ENCODE measurements around the gene RBBP6. TPM values are rescaled to one million over a fixed set of nuclear protein-coding genes. Genes with fewer than 3 reads are reported as not detected.
A peak's percentile ranks its signal among the peaks of the same experiment; 100 is the strongest.

The RBBP6 gene
- total and polyA plus RNA-seq, 9 of the 15 experiments (the other 6 are each of a cell fraction or from before 2014, with no cell fraction given): 19.2 to 76.6 (median 42.7) TPM

DNA sequence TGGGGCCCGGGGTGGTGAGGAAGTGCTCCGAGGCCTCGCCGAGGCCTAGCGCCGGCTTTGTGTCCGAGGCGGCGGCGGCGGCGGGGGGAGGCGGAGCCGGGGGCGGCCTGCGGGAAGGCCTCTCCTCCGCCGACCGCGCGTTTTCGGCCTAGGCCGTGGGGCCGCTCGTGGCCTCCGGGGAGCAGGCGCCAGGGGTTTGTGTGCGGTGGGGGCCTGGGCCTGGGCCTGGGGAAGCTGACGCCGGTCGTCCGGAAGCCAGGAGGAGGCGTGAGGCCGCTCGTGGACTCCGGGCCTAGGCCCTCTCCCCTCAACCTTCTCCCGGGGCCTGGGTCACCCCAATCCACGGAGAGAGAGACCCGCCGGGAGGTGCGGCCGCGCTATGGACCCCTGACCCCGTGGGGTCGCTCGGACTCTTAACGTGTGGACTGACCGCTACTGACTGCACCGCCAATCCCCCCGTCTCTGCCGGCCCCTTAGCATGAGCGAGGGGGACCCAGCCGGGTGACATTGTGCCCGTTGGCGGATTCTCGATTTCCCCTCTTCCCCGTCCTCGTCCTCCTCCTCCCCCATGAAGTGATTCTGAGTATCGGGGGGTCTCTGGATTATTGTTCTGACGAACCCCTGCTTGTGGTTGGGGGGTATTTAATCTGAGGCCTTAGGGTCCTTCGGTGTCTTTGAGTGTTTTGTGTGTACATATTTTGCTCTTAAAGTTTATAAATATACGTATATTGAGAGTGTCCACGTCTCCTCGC lies 660 bp downstream of the RBBP6 start (continued):
- TF ChIP-seq, protein P1, sequence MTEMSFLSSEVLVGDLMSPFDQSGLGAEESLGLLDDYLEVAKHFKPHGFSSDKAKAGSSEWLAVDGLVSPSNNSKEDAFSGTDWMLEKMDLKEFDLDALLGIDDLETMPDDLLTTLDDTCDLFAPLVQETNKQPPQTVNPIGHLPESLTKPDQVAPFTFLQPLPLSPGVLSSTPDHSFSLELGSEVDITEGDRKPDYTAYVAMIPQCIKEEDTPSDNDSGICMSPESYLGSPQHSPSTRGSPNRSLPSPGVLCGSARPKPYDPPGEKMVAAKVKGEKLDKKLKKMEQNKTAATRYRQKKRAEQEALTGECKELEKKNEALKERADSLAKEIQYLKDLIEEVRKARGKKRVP (CRISPR knock-in tag; IDR thresholded peaks at IDR 0.05): no peak
- TF ChIP-seq RB1 (IDR thresholded peaks at IDR 0.05; ENCODE audit: low read depth) (no peak), SREBF2 (CRISPR knock-in tag; IDR thresholded peaks at IDR 0.05) (no peak), MCM2 (IDR thresholded peaks at IDR 0.05; ENCODE audit: low read depth) (no peak), MAZ (CRISPR knock-in tag; conservative IDR thresholded peaks at IDR 0.05 in 1 of 2, IDR thresholded peaks at IDR 0.05 in 1 of 2) (0 out of 4 replicates have a peak, but pooled peaks of 1 of the 2 experiments have one; percentile 40), EHMT2 (IDR thresholded peaks at IDR 0.05) (no peak), POLR2AphosphoS5 (IDR thresholded peaks at IDR 0.05; ENCODE audit: control insufficient read depth, insufficient read depth, low read depth, low read length) (no peak; the same call in 1 of the 2 replicates), PHF20 (IDR thresholded peaks at IDR 0.05; ENCODE audit: partially characterized antibody) (no peak), STAT5A (IDR thresholded peaks at IDR 0.05; ENCODE audit: borderline replicate concordance, low read length) (no peak), FUS (optimal IDR thresholded peaks at IDR 0.05; ENCODE audit: low read depth, low read length) (no peak), ZNF77 (CRISPR knock-in tag; IDR thresholded peaks at IDR 0.05) (no peak), GATAD2B (IDR thresholded peaks at IDR 0.05; ENCODE audit: borderline replicate concordance) (no peak), DDX20 (tag; IDR thresholded peaks at IDR 0.05; ENCODE audit: low read depth) (no peak), DACH1 (IDR thresholded peaks at IDR 0.05; ENCODE audit: partially characterized antibody) (no peak)
- TF ChIP-seq, protein P2, sequence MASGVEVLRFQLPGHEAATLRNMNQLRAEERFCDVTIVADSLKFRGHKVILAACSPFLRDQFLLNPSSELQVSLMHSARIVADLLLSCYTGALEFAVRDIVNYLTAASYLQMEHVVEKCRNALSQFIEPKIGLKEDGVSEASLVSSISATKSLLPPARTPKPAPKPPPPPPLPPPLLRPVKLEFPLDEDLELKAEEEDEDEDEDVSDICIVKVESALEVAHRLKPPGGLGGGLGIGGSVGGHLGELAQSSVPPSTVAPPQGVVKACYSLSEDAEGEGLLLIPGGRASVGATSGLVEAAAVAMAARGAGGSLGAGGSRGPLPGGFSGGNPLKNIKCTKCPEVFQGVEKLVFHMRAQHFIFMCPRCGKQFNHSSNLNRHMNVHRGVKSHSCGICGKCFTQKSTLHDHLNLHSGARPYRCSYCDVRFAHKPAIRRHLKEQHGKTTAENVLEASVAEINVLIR (CRISPR knock-in tag; IDR thresholded peaks at IDR 0.05): no peak
- TF ChIP-seq, protein P3, sequence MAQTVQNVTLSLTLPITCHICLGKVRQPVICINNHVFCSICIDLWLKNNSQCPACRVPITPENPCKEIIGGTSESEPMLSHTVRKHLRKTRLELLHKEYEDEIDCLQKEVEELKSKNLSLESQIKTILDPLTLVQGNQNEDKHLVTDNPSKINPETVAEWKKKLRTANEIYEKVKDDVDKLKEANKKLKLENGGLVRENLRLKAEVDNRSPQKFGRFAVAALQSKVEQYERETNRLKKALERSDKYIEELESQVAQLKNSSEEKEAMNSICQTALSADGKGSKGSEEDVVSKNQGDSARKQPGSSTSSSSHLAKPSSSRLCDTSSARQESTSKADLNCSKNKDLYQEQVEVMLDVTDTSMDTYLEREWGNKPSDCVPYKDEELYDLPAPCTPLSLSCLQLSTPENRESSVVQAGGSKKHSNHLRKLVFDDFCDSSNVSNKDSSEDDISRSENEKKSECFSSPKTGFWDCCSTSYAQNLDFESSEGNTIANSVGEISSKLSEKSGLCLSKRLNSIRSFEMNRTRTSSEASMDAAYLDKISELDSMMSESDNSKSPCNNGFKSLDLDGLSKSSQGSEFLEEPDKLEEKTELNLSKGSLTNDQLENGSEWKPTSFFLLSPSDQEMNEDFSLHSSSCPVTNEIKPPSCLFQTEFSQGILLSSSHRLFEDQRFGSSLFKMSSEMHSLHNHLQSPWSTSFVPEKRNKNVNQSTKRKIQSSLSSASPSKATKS (CRISPR knock-in tag; IDR thresholded peaks at IDR 0.05): no peak
- TF ChIP-seq, protein P4, sequence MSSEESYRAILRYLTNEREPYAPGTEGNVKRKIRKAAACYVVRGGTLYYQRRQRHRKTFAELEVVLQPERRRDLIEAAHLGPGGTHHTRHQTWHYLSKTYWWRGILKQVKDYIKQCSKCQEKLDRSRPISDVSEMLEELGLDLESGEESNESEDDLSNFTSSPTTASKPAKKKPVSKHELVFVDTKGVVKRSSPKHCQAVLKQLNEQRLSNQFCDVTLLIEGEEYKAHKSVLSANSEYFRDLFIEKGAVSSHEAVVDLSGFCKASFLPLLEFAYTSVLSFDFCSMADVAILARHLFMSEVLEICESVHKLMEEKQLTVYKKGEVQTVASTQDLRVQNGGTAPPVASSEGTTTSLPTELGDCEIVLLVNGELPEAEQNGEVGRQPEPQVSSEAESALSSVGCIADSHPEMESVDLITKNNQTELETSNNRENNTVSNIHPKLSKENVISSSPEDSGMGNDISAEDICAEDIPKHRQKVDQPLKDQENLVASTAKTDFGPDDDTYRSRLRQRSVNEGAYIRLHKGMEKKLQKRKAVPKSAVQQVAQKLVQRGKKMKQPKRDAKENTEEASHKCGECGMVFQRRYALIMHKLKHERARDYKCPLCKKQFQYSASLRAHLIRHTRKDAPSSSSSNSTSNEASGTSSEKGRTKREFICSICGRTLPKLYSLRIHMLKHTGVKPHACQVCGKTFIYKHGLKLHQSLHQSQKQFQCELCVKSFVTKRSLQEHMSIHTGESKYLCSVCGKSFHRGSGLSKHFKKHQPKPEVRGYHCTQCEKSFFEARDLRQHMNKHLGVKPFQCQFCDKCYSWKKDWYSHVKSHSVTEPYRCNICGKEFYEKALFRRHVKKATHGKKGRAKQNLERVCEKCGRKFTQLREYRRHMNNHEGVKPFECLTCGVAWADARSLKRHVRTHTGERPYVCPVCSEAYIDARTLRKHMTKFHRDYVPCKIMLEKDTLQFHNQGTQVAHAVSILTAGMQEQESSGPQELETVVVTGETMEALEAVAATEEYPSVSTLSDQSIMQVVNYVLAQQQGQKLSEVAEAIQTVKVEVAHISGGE (CRISPR knock-in tag; IDR thresholded peaks at IDR 0.05): no peak
- TF ChIP-seq, protein P5, sequence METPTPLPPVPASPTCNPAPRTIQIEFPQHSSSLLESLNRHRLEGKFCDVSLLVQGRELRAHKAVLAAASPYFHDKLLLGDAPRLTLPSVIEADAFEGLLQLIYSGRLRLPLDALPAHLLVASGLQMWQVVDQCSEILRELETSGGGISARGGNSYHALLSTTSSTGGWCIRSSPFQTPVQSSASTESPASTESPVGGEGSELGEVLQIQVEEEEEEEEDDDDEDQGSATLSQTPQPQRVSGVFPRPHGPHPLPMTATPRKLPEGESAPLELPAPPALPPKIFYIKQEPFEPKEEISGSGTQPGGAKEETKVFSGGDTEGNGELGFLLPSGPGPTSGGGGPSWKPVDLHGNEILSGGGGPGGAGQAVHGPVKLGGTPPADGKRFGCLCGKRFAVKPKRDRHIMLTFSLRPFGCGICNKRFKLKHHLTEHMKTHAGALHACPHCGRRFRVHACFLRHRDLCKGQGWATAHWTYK (CRISPR knock-in tag; IDR thresholded peaks at IDR 0.05): 0 out of 2 replicates have a peak, but pooled peaks have one; percentile 21
